Caki2 (cell line): ENCODE measurements around the gene PIMREG. TPM values are rescaled to one million over a fixed set of nuclear protein-coding genes. Genes with fewer than 3 reads are reported as not detected.

ENCODE experiments used
- DNase-seq: peaks from one replicate; pipeline ENCODE4 v3.0.0-alpha.2; 2015; ENCODE audit warnings: low read depth
- in situ Hi-C: cut with HindIII; loops from 2 replicates; pipeline ENCODE4 v1.10.0; 2016; ENCODE audit warnings: low sequenced_read_pairs, low pct_unique_long_range_greater_than_20kb, mixed read lengths
- total RNA-seq: library from RNA; depleted of rRNA; stranded (reverse); fragments of >200 nt; shearing (Covaris generic); gene quantifications from 2 replicates; pipeline ENCODE4 v1.2.3, GENCODE V29; 2014; ENCODE audit warnings: low replicate concordance

The PIMREG gene
- total RNA-seq, 1 experiment from 2014 or later: 59.2 TPM

DNA sequence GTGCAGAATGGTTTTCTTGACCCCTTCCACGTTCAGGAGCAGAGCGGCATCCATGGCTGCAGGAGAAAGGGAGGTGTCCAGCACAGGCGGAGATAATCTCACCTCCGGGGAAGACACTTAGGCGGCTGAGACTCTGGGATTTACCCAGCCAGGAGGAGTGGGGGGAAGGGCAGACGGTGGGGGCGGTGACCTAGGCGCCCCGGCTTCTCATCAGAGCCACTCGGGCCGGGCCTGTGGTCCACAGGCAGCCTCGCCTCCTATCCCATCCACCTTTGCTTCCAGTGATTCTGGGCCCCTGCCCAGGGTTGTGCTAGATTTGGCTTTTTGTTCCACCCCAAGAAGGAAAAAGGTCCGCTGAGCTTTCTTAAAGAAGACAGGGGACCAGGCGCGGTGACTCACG lies 9.2 kb upstream of the PIMREG start, which contains the start of gene AIPL1:
Gene AIPL1, minus strand, starts transcription at position 71 of the 400 bp plus-strand sequence. Its CDS starts 17 bp downstream, at position 54.
- DNase-seq: no peak
- in situ Hi-C loops: no loop called here

DNA sequence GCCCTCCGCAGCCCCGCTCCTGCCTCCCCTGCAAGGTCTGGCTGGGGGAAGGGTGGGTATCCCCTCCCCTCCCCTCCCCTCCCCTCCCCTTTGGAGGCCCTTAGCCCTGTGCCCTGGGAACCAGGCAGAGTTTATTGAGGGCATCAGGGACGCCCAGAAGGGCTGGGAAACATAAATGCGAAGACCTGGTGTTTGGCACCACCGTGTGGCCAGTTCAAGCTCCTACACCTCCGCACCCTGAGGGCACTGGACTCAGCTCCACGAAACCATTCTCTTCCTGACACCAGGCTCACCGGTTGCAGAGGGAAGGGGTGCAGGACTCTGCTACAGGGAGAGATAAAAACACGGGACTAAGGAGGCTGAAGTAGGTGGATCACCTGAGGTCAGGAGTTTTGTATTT lies 8.3 kb upstream of the PIMREG start:
- peak; percentile 28 for DNase-seq
- in situ Hi-C loops: no loop called here

- in situ Hi-C loops: no loop called here
- no peak for DNase-seq
Measured at GRCh38 chr17:6437466-6437865, 6.8 kb upstream of the PIMREG start.

DNA sequence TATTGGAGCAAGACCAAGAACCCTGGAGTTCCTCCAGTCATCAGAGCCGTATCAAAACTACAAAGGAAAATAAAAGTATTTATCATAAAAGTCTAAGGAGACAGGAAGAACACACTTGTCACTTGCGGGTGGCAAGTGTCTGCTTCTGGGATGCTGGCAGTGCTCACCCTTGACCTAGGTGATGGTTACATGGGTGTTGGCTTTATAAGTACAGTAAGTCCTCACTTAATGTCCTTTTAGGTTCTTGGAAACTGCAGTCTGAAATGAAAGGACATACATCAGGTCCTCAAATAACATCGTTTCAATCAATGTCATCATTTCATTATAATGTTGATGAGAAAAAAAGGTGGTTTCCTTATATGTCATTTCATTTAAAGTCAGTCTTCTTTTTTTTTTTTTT lies 6.3 kb upstream of the PIMREG start:
- in situ Hi-C loops: no loop called here

DNA sequence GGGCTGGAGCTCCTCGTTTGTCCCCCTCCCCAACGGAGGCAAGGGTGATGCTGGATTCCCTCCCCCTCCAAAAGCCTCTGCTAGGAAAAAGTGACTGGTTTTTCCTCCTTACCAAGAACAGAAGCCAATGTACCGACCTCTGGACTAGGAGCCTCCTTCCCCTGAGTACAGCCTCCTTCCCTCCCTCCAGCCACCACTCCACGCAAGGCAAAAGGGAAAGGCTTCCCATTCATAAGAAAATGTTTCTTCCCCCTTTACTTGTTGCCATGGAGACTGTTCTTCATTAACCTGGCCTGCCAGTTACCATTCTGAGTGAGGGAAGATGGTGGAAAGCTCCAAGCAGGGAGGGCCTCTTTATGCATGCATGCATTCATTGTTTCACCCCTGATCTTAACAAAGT lies 4.3 kb upstream of the PIMREG start:
- in situ Hi-C loops: no loop called here
- peak; percentile 44 for DNase-seq

More for the DNA sequence above, 6.3 kb upstream of the PIMREG start:
- DNase-seq: no peak

DNA sequence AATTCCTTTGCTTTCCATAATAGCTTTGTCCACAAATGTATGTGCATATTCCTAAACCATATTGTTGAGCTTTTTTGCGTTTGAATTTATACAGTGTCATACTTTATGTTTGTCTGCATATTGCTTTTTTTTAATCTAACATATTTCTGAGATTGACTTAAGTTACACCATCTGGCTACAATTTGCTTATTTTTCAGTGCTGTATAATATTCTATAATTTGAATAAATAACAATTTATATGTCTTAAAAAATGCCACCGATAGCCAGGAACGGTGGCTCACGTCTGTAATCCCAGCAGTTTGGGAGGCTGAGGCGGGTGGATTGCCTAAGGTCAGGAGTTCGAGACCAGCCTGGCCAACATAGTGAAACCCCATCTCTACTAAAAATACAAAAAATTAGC lies 1.5 kb upstream of the PIMREG start:
- in situ Hi-C loops: no loop called here
- no peak for DNase-seq

- in situ Hi-C loops: no loop called here
Measured at GRCh38 chr17:6444571-6445335, 498 bp downstream of the PIMREG start.

DNA sequence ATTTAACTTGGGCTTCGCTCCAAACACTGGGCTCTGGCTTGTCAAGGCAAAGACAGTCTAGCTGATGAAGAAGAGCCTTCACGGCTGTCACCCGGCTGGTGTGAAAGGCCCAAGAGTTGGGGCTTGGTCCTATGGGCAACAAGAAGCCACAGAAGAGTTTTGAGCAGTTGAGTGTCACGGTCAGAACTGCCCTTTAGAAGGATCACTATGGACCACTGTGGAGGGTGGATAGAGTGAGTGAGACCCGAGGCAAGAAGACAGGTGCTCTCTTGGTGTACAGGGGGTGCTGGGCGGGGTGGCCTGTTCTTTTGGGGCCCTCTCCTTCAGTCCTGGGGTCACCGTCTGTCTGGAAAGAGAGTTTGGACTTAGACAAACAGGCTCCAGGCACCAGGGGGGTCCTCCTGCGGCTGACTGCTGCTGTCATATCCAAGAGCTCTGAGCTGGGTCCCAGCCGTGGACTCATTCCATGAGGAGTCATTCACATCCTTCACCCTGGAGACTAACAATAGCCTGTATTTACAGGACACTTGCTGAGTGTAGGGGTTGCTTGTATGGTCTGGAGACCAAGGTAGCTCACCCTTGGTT lies 2.4 kb downstream of the PIMREG start:
- in situ Hi-C loops: no loop called here
- DNase-seq: no peak

More at GRCh38 chr17:6444571-6445335, 498 bp downstream of the PIMREG start:
- DNase-seq: no peak

DNA sequence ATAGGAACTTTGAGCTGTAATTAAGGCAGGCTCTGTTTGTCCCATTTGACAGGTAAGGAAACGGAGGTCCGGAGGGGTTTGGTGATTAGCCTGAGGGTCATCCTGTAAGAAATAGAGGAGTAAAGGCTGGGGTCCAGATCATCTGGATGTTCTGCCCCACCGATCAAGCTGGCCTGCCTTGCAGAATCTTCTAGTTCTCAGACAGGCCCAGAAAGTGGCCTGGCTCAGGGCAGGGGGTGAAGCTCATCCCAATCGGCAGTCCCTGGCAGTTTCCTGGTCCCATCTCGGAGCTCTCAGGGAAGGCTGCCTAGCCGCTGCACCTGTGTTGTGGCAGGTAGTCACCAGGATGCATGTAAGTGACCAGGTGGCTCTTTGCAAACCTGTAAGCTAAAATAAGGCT lies 4.2 kb downstream of the PIMREG start:
- DNase-seq: no peak
- in situ Hi-C loops: no loop called here

- no peak for DNase-seq
- in situ Hi-C loops: no loop called here
Measured at GRCh38 chr17:6449307-6449706, 5.1 kb downstream of the PIMREG start.

DNA sequence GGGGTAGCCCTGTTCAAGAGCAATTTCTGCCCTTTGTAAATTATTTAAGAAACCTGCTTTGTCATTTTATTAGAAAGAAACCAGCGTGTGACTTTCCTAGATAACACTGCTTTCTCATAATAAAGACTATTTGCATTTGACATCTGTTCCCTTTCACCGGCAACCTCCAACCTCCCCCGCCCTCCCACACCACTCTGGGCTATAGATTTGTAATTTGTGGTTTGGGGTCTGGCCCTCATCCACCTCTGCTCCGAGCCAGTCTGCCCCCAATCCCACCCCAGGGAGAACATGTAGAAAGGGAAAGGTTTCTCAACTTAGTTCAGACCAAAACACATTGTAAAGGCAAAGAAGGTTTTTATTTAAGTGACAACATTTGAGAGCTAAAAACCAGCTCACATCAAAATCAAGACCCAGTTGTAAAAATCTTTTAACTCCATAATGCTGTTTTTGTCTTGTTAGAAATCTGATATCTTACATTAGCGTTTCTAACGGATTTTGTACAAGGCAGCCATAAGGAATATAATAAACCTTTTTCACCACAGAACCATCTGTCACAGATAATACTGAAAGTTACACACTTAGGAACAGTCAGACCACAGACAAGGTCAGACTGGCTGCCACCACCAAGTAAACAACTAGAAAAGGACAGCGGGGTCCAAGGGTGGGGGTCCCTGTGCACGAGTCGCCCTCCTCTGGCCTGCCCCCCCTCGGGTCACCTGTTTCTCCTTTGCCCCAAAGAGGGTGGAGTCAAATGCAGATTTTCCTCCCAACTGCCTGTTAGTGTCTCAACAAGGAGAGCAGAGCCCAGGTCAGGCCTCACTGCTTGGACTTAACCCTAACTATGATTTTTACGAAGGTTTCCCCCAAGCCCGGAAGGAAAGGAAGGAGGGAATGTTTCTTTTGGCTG lies 6.9 kb downstream of the PIMREG start:
- in situ Hi-C loops: no loop called here
- no peak for DNase-seq

- no peak for DNase-seq
- in situ Hi-C loops: no loop called here
Measured at GRCh38 chr17:6452471-6453266, 8.4 kb downstream of the PIMREG start.

- in situ Hi-C loops: no loop called here
- DNase-seq: no peak
Measured at GRCh38 chr17:6453279-6454024, 9.2 kb downstream of the PIMREG start.

GRCh38 chr17:6454495-6455320 lies 10.5 kb downstream of the PIMREG start:
- no peak for DNase-seq
- in situ Hi-C loops: no loop called here

DNA sequence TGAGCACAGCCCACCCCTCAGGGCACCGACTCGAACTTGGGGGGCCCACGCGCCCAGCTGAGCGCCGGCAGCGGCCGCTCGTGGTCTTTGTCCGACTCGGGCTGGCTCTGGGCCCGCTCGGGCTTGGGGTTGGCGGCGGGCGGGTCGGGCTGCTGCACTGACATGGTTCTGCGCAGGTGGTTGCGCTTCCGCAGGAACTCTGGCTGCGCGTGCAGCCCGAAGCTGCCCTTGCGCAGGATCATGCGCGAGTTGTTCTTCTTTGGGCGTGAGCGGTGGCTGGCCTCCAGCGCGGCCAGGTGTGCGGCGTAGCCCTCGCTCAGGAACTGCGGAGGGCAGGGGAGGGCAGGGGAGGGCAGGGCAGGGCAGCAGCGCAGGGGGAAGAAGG lies 11.1 kb downstream of the PIMREG start:
- in situ Hi-C loops: no loop called here
- DNase-seq: no peak

DNA sequence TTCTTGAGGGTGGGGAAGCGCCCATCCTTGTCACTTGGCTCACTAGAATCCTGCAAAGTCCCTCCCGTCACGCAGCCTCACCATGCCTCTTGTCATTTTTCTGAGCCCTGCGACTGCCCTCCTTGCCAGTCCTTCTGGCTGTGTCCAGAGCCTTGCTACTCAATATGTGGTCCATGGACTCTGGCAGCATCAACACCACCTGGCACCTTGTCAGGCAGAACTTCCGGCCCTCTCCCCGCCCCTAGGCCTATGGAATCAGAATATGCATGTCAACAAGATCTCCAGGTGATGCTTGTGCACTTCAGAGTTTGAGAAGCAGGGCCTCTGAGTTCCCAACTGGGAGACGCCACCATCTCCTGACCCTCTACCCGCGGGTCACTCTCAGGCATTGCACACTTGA lies 12.1 kb downstream of the PIMREG start:
- no peak for DNase-seq
- in situ Hi-C loops: no loop called here
